ENCODE results near the gene FAM107B. TPM values are rescaled to one million over a fixed set of nuclear protein-coding genes. Genes with fewer than 3 reads are reported as not detected.

Gene FAM107B
- total and polyA plus RNA-seq, 2 of the 8 experiments (the other 6 are each of a cell fraction or from before 2014, with no cell fraction given): 7.5 to 28.1 TPM

- no peak for FAIRE-seq
- H3K9ac ChIP-seq (replicated peaks in 1 of 4; ENCODE audit: extremely low read depth in 1 of 4, low read depth in 3 of 4, low read length in 3 of 4): no peak overlapping the region
- no peaks in the 10 kb centered on the region for H3K27me3 ChIP-seq (replicated peaks in 1 of 4; ENCODE audit: control insufficient read depth in 3 of 4, extremely low read depth in 1 of 4, insufficient read depth in 3 of 4, low read length in 3 of 4)
- no peak overlapping the region for H2BK5ac ChIP-seq (ENCODE audit: low read depth, low read length)
- H2AFZ ChIP-seq (ENCODE audit: low read length): no peak overlapping the region
- no peaks in the 10 kb centered on the region for H3K79me2 ChIP-seq (ENCODE audit: control insufficient read depth in 1 of 2, insufficient read depth in 2 of 2, low read length in 2 of 2)
- no peak overlapping the region for H2BK20ac ChIP-seq (ENCODE audit: low read length)
- WGBS, 2 experiments (ENCODE audit: extremely low coverage in 1 of 2, insufficient coverage in 1 of 2, insufficient read length in 1 of 2, insufficient replicate concordance in 2 of 2, low coverage in 1 of 2, low lambda C conversion rate in 2 of 2, missing lambda C conversion rate in 1 of 2): 93% methylated on average over 7 of the region's 7 CpGs; no CpG with 5 or more reads in 1 of the 2 experiments
- no peak overlapping the region for H4K91ac ChIP-seq (replicated peaks; ENCODE audit: insufficient read length, low read length)
- H3K23ac ChIP-seq (ENCODE audit: insufficient read length): no peak overlapping the region
- no peak overlapping the region for H3K4me3 ChIP-seq (ENCODE audit: extremely low read depth in 1 of 4, insufficient read depth in 2 of 4, low read depth in 3 of 4, low read length in 4 of 4)
- H4K5ac ChIP-seq (ENCODE audit: insufficient read length, low read depth, low read length): no peak overlapping the region
- no peak overlapping the region for H2BK12ac ChIP-seq (ENCODE audit: low read depth, low read length)
- H3K4me1 ChIP-seq (replicated peaks in 1 of 4; ENCODE audit: control insufficient read depth in 3 of 4, insufficient read depth in 4 of 4, low read length in 3 of 4): no peaks in the 10 kb centered on the region
- H3K79me1 ChIP-seq (ENCODE audit: low read depth, low read length): no peaks in the 10 kb centered on the region
- H3K14ac ChIP-seq (ENCODE audit: insufficient read length): no peak overlapping the region
- CTCF ChIA-PET (ENCODE audit: partially characterized antibody): no interaction called here
- H3K23me2 ChIP-seq (ENCODE audit: low read depth, low read length): no peaks in the 10 kb centered on the region
- H3K4me2 ChIP-seq (ENCODE audit: insufficient read depth in 1 of 2, low read depth in 2 of 2, low read length in 2 of 2): no peak overlapping the region
- no peak for TF ChIP-seq RBBP5 (IDR thresholded peaks at IDR 0.05; ENCODE audit: borderline replicate concordance, low read depth, low read length)
- TF ChIP-seq SP1 (IDR thresholded peaks at IDR 0.05; ENCODE audit: low read depth, low read length): no peak
- no peak for TF ChIP-seq KDM1A (IDR thresholded peaks at IDR 0.05; ENCODE audit: borderline replicate concordance, low read length)
- TF ChIP-seq RFX5 (IDR thresholded peaks at IDR 0.05; ENCODE audit: borderline replicate concordance, low read depth, low read length): no peak
- TF ChIP-seq TEAD4 (IDR thresholded peaks at IDR 0.05; ENCODE audit: low read depth, low read length): no peak
- no peak for TF ChIP-seq CTBP2 (IDR thresholded peaks at IDR 0.05; ENCODE audit: borderline replicate concordance, insufficient read depth, insufficient read length, low read length)
- TF ChIP-seq CHD2 (IDR thresholded peaks at IDR 0.05; ENCODE audit: low read length): no peak
- no peak overlapping the region for H2BK120ac ChIP-seq (replicated peaks; ENCODE audit: low read depth, low read length)
- no peak overlapping the region for H3K18ac ChIP-seq (ENCODE audit: extremely low read depth, low read length)
- no peaks in the 10 kb centered on the region for H4K20me1 ChIP-seq (replicated peaks in 1 of 2; ENCODE audit: control insufficient read depth in 1 of 2, insufficient read depth in 2 of 2, low read length in 2 of 2)
- no peaks in the 10 kb centered on the region for H3K36me3 ChIP-seq (ENCODE audit: control insufficient read depth in 2 of 4, insufficient read depth in 4 of 4, low read length in 3 of 4)
- no peaks in the 10 kb centered on the region for H3K9me3 ChIP-seq (ENCODE audit: insufficient read depth in 2 of 2, low read depth in 1 of 2, low read length in 1 of 2)
- no peak overlapping the region for H2AK5ac ChIP-seq (ENCODE audit: low read depth, low read length)
- no peak overlapping the region for H4K8ac ChIP-seq (ENCODE audit: extremely low read depth, insufficient read depth, low read length)
- POLR2A ChIA-PET (ENCODE audit: partially characterized antibody): no interaction called here
- no peak overlapping the region for H3K56ac ChIP-seq (replicated peaks; ENCODE audit: insufficient read length, low read depth, low read length)
- no peak overlapping the region for H2BK15ac ChIP-seq (ENCODE audit: low read length)
- H3K4ac ChIP-seq (replicated peaks; ENCODE audit: insufficient read length, low read depth, low read length): no peak overlapping the region
- no peak overlapping the region for H3K27ac ChIP-seq (ENCODE audit: low read depth, low read length)
- no peak for DNase-seq (ENCODE audit: low read depth in 1 of 2, low spot score in 2 of 2)
Measured at GRCh38 chr10:14659626-14660196, 115.0 kb downstream of the FAM107B start.

Data from H1 (cell line).